OCI-LY3 (cell line): ENCODE data around the gene FMN1.

Source experiments
- H2AFZ ChIP-seq: fragments of 200-600, 300-600 bp; shearing (Covaris generic); 2 replicates; pipeline ENCODE4 v1.6.0; 2014; ENCODE audit warnings: antibody characterized with exemption, low read depth, low read length
- H3K27ac ChIP-seq: fragments of 200-600, 300-600 bp; sonication (generic); 2 replicates; pipeline ENCODE4 v1.5.1; 2014; ENCODE audit warnings: mild to moderate bottlenecking, low read length, moderate library complexity, mixed read lengths
- H3K27me3 ChIP-seq: fragments of 200-600, 300-600 bp; sonication (generic); 2 replicates; pipeline ENCODE4 v1.6.1; 2014; ENCODE audit warnings: low read depth, low read length, mixed read lengths
- H3K36me3 ChIP-seq: fragments of 200-600, 300-600 bp; sonication (generic); replicated peaks from 2 replicates; pipeline ENCODE3; 2014; ENCODE audit warnings: low read depth, low read length, mixed read lengths
- H3K4me1 ChIP-seq: fragments of 300-600, 200-600 bp; sonication (generic); 2 replicates; pipeline ENCODE4 v1.6.1; 2014; ENCODE audit warnings: low read length, mixed read lengths
- H3K4me2 ChIP-seq: fragments of 200-600, 300-600 bp; sonication (generic); 2 replicates; pipeline ENCODE4 v1.6.1; 2014; ENCODE audit warnings: low read length, mixed read lengths
- H3K4me3 ChIP-seq: fragments of 300-600, 200-600 bp; sonication (generic); 2 replicates; pipeline ENCODE4 v1.5.1; 2014; ENCODE audit warnings: antibody characterized with exemption, mild to moderate bottlenecking, low read length, moderate library complexity
- H3K79me2 ChIP-seq: fragments of 300-600, 200-600 bp; shearing (Covaris generic); 2 replicates; pipeline ENCODE4 v1.6.1; 2014; ENCODE audit warnings: mild to moderate bottlenecking, low read length, mixed read lengths
- H3K9ac ChIP-seq: fragments of 300-600, 200-600 bp; shearing (Covaris generic); 2 replicates; pipeline ENCODE4 v1.6.0; 2014; ENCODE audit warnings: mild to moderate bottlenecking, low read length, moderate library complexity
- H3K9me3 ChIP-seq: fragments of 200-600, 300-600 bp; shearing (Covaris generic); 2 replicates; pipeline ENCODE4 v1.6.1; 2014; ENCODE audit warnings: low read length, mixed read lengths; ENCODE audit not compliant: insufficient read depth
- H4K20me1 ChIP-seq: fragments of 200-600, 300-600 bp; sonication (generic); 2 replicates; pipeline ENCODE4 v1.6.1; 2016; ENCODE audit warnings: low read length, mixed read lengths; ENCODE audit not compliant: insufficient read depth
- EZH2phosphoT487 ChIP-seq: fragments of 200-600 bp; shearing (Covaris generic); IDR thresholded peaks from 2 replicates; pipeline ENCODE4 v1.6.1; 2018; ENCODE audit warnings: antibody characterized with exemption, mixed run types, low read depth
- TF ChIP-seq, protein P1 (sequence below): fragments of 200-600, 300-600 bp; sonication (generic); IDR thresholded peaks from 2 replicates; pipeline ENCODE4 v1.5.1; 2014; ENCODE audit warnings: antibody characterized with exemption, low read length, low read depth

Gene FMN1

DNA sequence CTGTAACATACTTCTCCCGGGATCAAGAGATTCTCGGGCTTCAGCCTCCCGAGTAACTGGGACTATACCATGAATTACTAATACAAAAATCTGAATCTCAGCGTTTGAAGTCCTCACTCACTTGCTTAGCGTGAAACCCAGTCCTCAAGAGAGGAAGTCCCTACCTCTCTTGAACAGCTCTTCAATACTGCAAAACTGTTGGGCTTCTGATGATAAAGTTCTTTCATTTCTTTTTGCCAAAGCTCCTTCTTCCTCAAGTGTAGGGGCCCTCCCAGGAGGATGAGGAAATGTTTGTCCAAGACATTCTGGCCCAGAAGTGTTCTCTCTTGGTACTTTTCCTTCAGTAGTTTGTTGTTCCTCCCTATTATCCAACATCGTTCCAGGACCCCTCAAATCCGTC lies 48.5 kb downstream of the FMN1 start:
- no peak overlapping the region for H2AFZ ChIP-seq
- H3K9ac ChIP-seq = no peak overlapping the region
- no peak overlapping the region for H3K27ac ChIP-seq
- H3K36me3 ChIP-seq = no peaks in the 10 kb centered on the region
- TF ChIP-seq, protein P1, sequence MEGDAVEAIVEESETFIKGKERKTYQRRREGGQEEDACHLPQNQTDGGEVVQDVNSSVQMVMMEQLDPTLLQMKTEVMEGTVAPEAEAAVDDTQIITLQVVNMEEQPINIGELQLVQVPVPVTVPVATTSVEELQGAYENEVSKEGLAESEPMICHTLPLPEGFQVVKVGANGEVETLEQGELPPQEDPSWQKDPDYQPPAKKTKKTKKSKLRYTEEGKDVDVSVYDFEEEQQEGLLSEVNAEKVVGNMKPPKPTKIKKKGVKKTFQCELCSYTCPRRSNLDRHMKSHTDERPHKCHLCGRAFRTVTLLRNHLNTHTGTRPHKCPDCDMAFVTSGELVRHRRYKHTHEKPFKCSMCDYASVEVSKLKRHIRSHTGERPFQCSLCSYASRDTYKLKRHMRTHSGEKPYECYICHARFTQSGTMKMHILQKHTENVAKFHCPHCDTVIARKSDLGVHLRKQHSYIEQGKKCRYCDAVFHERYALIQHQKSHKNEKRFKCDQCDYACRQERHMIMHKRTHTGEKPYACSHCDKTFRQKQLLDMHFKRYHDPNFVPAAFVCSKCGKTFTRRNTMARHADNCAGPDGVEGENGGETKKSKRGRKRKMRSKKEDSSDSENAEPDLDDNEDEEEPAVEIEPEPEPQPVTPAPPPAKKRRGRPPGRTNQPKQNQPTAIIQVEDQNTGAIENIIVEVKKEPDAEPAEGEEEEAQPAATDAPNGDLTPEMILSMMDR = no peak
- no peak for TF ChIP-seq EZH2phosphoT487
- H3K9me3 ChIP-seq = no peaks in the 10 kb centered on the region
- H3K4me2 ChIP-seq = 0 out of 2 replicates have a peak overlapping the region, but pooled peaks have one; percentile 2
- H3K4me3 ChIP-seq = no peak overlapping the region
- 0 out of 2 replicates have a peak, but pooled peaks cover 3% of the 10 kb centered on the region for H3K27me3 ChIP-seq
- no peaks in the 10 kb centered on the region for H4K20me1 ChIP-seq
- H3K4me1 ChIP-seq = peaks cover 29% of the 10 kb centered on the region
- H3K79me2 ChIP-seq = no peaks in the 10 kb centered on the region

DNA sequence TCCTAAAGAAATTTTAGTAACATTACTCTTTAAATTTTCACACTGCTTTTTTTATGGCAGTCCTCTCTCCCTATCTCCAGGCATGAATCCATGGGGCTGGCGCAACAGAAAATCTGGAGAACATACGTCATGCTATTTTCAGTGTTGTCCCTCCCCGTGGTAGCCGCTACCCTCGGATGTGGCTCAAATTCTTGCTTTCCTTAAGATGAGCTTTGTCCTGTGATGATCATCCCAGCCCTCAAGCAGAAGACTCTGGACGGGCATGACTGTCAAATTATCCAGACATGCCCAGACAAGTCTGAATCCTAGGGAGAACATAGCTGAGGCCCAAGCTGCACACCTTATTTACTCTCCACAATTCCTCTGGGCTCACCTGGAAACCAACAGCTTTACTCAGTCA lies 49.1 kb downstream of the FMN1 start:
- no peak overlapping the region for H3K27ac ChIP-seq
- H3K36me3 ChIP-seq = no peaks in the 10 kb centered on the region
- H3K4me3 ChIP-seq = no peak overlapping the region
- TF ChIP-seq, protein P1 = no peak
- TF ChIP-seq EZH2phosphoT487 = no peak
- H3K4me1 ChIP-seq = peaks cover 23% of the 10 kb centered on the region
- 0 out of 2 replicates have a peak, but pooled peaks cover 3% of the 10 kb centered on the region for H3K27me3 ChIP-seq
- no peak overlapping the region for H3K9ac ChIP-seq
- H3K4me2 ChIP-seq = 0 out of 2 replicates have a peak overlapping the region, but pooled peaks have one; percentile 2
- H4K20me1 ChIP-seq = no peaks in the 10 kb centered on the region
- H3K79me2 ChIP-seq = no peaks in the 10 kb centered on the region
- no peak overlapping the region for H2AFZ ChIP-seq
- H3K9me3 ChIP-seq = no peaks in the 10 kb centered on the region

DNA sequence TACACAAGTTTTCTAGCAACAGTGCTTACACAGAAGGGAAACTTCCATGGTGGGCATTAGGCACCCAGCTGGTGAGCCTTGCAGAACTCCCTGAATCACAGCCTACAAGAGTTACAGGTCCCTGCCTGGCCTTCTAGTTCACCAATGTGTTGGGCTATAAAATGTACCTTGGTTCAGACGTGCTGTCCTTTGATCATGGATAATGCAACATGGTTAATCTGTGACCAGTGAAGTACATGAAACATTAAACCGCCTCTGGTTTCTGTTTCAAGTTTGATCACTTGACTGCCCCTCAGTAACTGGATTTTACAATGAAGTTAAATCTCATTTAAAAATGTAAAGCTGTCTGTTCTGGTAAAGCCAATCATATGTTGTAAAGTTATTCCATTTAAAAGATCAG lies 51.8 kb downstream of the FMN1 start:
- Histone ChIP-seq H3K36me3 (no peaks in the 10 kb centered on the region), H4K20me1 (no peaks in the 10 kb centered on the region), H3K4me2 (peak overlapping the region; percentile 79), H3K4me1 (peaks cover 22% of the 10 kb centered on the region), H3K4me3 (peak overlapping the region; percentile 46), H3K27me3 (peaks cover 14% of the 10 kb centered on the region), H3K27ac (no peak overlapping the region), H3K79me2 (no peaks in the 10 kb centered on the region), H3K9ac (peak overlapping the region; percentile 30; the same call in 1 of the 2 replicates), H3K9me3 (no peaks in the 10 kb centered on the region), H2AFZ (no peak overlapping the region)
- TF ChIP-seq EZH2phosphoT487 = no peak
- TF ChIP-seq, protein P1 = no peak

DNA sequence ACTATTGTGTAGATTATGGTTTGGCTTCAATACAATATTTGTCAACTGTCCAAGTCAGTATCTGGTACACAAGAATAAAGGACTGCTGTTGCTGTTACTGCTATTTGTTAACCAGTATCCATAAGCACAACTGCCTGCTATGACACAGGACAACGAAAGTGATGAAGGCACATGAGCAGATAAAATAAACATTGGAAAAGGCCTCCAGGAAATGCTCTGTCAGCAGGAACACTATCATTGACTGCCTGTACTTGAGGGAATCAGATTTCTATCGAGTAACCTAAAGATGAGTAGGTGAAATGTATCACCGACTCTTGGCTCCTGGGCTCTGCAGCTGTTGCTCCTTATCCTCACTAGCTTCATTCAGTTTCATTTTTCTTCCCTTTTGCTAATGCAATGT lies 56.5 kb downstream of the FMN1 start:
- H4K20me1 ChIP-seq = no peaks in the 10 kb centered on the region
- H3K9me3 ChIP-seq = no peaks in the 10 kb centered on the region
- TF ChIP-seq EZH2phosphoT487 = no peak
- TF ChIP-seq, protein P1 = no peak
- no peak overlapping the region for H2AFZ ChIP-seq
- H3K4me1 ChIP-seq = peaks cover 16% of the 10 kb centered on the region
- no peak overlapping the region for H3K9ac ChIP-seq
- no peak overlapping the region for H3K4me3 ChIP-seq
- H3K27me3 ChIP-seq = peaks cover 35% of the 10 kb centered on the region
- no peaks in the 10 kb centered on the region for H3K79me2 ChIP-seq
- no peaks in the 10 kb centered on the region for H3K36me3 ChIP-seq
- H3K27ac ChIP-seq = no peak overlapping the region
- H3K4me2 ChIP-seq = no peak overlapping the region
